Activated naive CD4-positive, alpha-beta T cell treated with anti-CD3 and anti-CD28 coated beads, Interleukin-2, amount 50 U/mL, for 72 hours (primary cell): ENCODE results near the gene ASAH2. TPM values are rescaled to one million over a fixed set of nuclear protein-coding genes. Genes with fewer than 3 reads are reported as not detected.
"Not testable (repeated sequence)": the region's sequence is repeated elsewhere in the genome, so short reads cannot be mapped to it uniquely, and the experiment has no call there.

Experiments
- ATAC-seq, 2 donors: fragments of 150-1000 bp; cut with Tn5 transposase; 2 replicates each; pipeline ENCODE4 v1.10.0; 2021; ENCODE audit warnings: mild to moderate bottlenecking in 2 of 2, moderate library complexity in 2 of 2
- DNase-seq, 2 donors: peaks; one replicate each; pipeline ENCODE4 v3.0.0; 2021 to 2022; ENCODE audit warnings: low spot score in 2 of 2
- H3K27ac Mint-ChIP-seq, 2 donors: one replicate each; pipeline ENCODE4 v1.8.0; 2022; ENCODE audit warnings: mild to moderate bottlenecking in 2 of 2, mixed read lengths in 2 of 2
- H3K36me3 Mint-ChIP-seq, 2 donors: one replicate each; pipeline ENCODE4 v1.8.0; 2022; ENCODE audit warnings: mixed read lengths in 2 of 2
- H3K9me3 Mint-ChIP-seq, 2 donors: one replicate each; pipeline ENCODE4 v1.8.0; 2022; ENCODE audit warnings: mixed read lengths in 2 of 2
- total RNA-seq, 2 donors: library from RNA; stranded (reverse); gene quantifications; one replicate each; pipeline ENCODE4 v1.2.3, GENCODE V29; 2022

Gene ASAH2
- total RNA-seq, 2 donors from 2014 or later = 2.2 to 5.8 TPM

GRCh38 chr10:50271564-50272250, 20.4 kb upstream of the ASAH2 start:
- ATAC-seq (no peak), DNase-seq (no peak)
- no peaks in the 10 kb centered on the region for H3K9me3 Mint-ChIP-seq
- no peak overlapping the region for H3K27ac Mint-ChIP-seq
- H3K36me3 Mint-ChIP-seq = no peaks in the 10 kb centered on the region

GRCh38 chr10:50267877-50268276, 16.6 kb upstream of the ASAH2 start:
- H3K9me3 Mint-ChIP-seq, ATAC-seq, DNase-seq, H3K27ac Mint-ChIP-seq, H3K36me3 Mint-ChIP-seq: not testable (repeated sequence)

- H3K36me3 Mint-ChIP-seq, H3K9me3 Mint-ChIP-seq, H3K27ac Mint-ChIP-seq, DNase-seq, ATAC-seq: not testable (repeated sequence)
These were observed 11.3 kb upstream of the ASAH2 start for GRCh38 chr10:50262625-50263024.

GRCh38 chr10:50260791-50261281, 9.5 kb upstream of the ASAH2 start:
- Mint-ChIP-seq H3K27ac (no peak overlapping the region), H3K36me3 (peaks cover 0 to 4% of the 10 kb centered on the region in 2 donors), H3K9me3 (peaks cover 0 to 9% of the 10 kb centered on the region in 2 donors)
- no peak for DNase-seq
- ATAC-seq = peak; percentile 79 to 99

GRCh38 chr10:50254479-50254878, 3.2 kb upstream of the ASAH2 start:
- no peak overlapping the region for H3K27ac Mint-ChIP-seq
- no peaks in the 10 kb centered on the region for H3K9me3 Mint-ChIP-seq
- no peak for ATAC-seq
- no peak for DNase-seq
- H3K36me3 Mint-ChIP-seq = no peaks in the 10 kb centered on the region

GRCh38 chr10:50250096-50250854, 1.0 kb downstream of the ASAH2 start:
- no peak for ATAC-seq
- no peak for DNase-seq
- Mint-ChIP-seq H3K9me3 (no peaks in the 10 kb centered on the region), H3K27ac (no peak overlapping the region), H3K36me3 (no peaks in the 10 kb centered on the region)

GRCh38 chr10:50248598-50248997, 2.7 kb downstream of the ASAH2 start:
- Mint-ChIP-seq H3K36me3 (no peaks in the 10 kb centered on the region), H3K9me3 (no peaks in the 10 kb centered on the region), H3K27ac (no peak overlapping the region)
- DNase-seq (no peak), ATAC-seq (no peak)

- no peak overlapping the region for H3K27ac Mint-ChIP-seq
- ATAC-seq (no peak), DNase-seq (no peak)
- H3K36me3 Mint-ChIP-seq = no peaks in the 10 kb centered on the region
- no peaks in the 10 kb centered on the region for H3K9me3 Mint-ChIP-seq
These were observed 3.3 kb downstream of the ASAH2 start for GRCh38 chr10:50248062-50248461.

GRCh38 chr10:50244201-50244600, 7.1 kb downstream of the ASAH2 start:
- H3K9me3 Mint-ChIP-seq = peaks cover 4% of the 10 kb centered on the region in 2 donors
- no peaks in the 10 kb centered on the region for H3K36me3 Mint-ChIP-seq
- ATAC-seq = no peak
- H3K27ac Mint-ChIP-seq = no peak overlapping the region
- DNase-seq = no peak

- no peak for DNase-seq
- Mint-ChIP-seq H3K36me3 (no peaks in the 10 kb centered on the region), H3K27ac (no peak overlapping the region), H3K9me3 (peaks cover 4% of the 10 kb centered on the region in 2 donors)
- ATAC-seq = no peak
These were observed 8.5 kb downstream of the ASAH2 start for GRCh38 chr10:50242777-50243176.

- not testable (repeated sequence) for DNase-seq, H3K9me3 Mint-ChIP-seq, ATAC-seq, H3K27ac Mint-ChIP-seq, H3K36me3 Mint-ChIP-seq
These were observed 9.8 kb downstream of the ASAH2 start for GRCh38 chr10:50241478-50241877.

GRCh38 chr10:50234486-50234885, 16.8 kb downstream of the ASAH2 start:
- no peak overlapping the region for H3K27ac Mint-ChIP-seq
- DNase-seq (no peak), ATAC-seq (no peak)

GRCh38 chr10:50232261-50232639, 19.1 kb downstream of the ASAH2 start:
- no peaks in the 10 kb centered on the region for H3K9me3 Mint-ChIP-seq
- H3K36me3 Mint-ChIP-seq = no peaks in the 10 kb centered on the region
- ATAC-seq = no peak
- no peak for DNase-seq
- no peak overlapping the region for H3K27ac Mint-ChIP-seq

More at GRCh38 chr10:50234486-50234885, 16.8 kb downstream of the ASAH2 start:
- Mint-ChIP-seq H3K9me3 (no peaks in the 10 kb centered on the region), H3K36me3 (no peaks in the 10 kb centered on the region)

GRCh38 chr10:50231515-50232260, 19.6 kb downstream of the ASAH2 start:
- H3K36me3 Mint-ChIP-seq = no peaks in the 10 kb centered on the region
- ATAC-seq (no peak), DNase-seq (no peak)
- no peak overlapping the region for H3K27ac Mint-ChIP-seq
- H3K9me3 Mint-ChIP-seq = no peaks in the 10 kb centered on the region

GRCh38 chr10:50229460-50229859, 21.9 kb downstream of the ASAH2 start:
- Mint-ChIP-seq H3K27ac (no peak overlapping the region), H3K36me3 (no peaks in the 10 kb centered on the region), H3K9me3 (no peaks in the 10 kb centered on the region)
- DNase-seq (no peak), ATAC-seq (no peak)

GRCh38 chr10:50228672-50229071, 22.6 kb downstream of the ASAH2 start:
- ATAC-seq = no peak
- Mint-ChIP-seq H3K36me3 (no peaks in the 10 kb centered on the region), H3K27ac (no peak overlapping the region), H3K9me3 (no peaks in the 10 kb centered on the region)
- no peak for DNase-seq

- no peaks in the 10 kb centered on the region for H3K9me3 Mint-ChIP-seq
- DNase-seq (no peak), ATAC-seq (no peak)
- H3K36me3 Mint-ChIP-seq = no peaks in the 10 kb centered on the region
- no peak overlapping the region for H3K27ac Mint-ChIP-seq
These were observed 24.7 kb downstream of the ASAH2 start for GRCh38 chr10:50226610-50227009.
